ENCODE data around the gene ZNF324.
A peak's percentile ranks its signal among the peaks of the same experiment; 100 is the strongest.
"Not testable (repeated sequence)": the region's sequence is repeated elsewhere in the genome, so short reads cannot be mapped to it uniquely, and the experiment has no call there.

The ZNF324 gene

DNA sequence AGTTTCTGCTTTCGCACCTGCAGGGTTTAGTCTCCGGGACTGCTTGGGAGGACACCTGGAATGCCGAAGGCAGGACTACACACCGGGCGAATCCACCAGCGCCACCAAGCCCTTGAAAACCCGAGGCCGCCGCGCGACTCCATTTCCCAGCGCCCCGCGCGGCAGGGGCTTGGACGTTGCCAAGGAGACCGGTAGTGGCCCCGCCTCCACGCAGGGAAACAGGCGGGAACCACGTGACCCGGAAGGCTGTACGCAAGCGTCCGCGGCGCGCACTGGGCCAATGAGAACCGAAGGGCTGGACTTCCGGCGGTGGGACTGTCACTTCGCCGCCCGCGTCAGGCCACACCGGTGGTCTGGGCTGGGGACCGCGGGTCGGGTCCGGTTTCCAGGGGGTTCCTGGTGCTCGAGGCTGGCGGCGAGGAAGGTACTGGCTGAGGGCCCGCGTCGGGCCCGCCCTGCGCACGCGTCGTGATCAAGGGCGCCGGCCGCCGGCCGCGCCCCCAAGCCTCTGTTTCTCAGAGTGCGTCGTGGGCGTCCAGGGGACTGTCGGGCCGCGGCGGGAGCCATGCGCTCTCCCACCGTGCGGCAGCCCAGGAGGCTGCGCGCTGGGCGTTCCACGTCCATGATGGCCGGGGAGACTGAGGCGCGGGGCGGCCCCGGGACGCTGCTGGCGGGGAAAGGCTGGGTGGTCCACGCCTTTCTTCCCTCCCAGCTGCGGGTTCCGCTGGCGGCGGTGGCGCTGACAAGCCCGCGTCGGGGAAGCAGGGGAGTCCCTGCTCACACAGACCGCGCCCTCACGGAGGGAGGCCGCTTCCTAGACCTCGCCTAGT, at the start of gene ZNF324:
TSS of gene ZNF324 (plus strand) at position 321 of the 830 bp plus-strand sequence. CDS start 2,106 bp downstream, outside the sequence.
- peak; percentile 74 for DNase-seq

DNA sequence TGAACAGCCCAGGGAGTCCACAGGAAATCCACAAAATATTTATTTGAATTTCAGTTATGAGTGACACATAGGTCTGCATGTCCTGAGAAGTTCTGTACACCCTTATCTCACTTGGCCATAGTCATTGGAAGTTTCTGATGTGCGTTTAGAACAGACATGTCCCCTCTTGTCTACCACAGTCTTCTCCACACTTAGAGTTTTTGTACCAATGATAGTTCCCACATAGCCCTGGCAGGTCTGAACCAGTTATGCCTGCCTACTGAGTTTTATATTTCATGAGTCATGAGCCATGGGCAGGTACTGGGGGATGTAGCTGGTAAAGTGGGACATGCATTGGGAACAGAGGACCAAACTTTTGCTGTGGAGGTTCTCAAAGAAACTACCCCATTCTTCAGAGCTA, 38.3 kb upstream of the ZNF324 start:
- DNase-seq, result no peak

DNA sequence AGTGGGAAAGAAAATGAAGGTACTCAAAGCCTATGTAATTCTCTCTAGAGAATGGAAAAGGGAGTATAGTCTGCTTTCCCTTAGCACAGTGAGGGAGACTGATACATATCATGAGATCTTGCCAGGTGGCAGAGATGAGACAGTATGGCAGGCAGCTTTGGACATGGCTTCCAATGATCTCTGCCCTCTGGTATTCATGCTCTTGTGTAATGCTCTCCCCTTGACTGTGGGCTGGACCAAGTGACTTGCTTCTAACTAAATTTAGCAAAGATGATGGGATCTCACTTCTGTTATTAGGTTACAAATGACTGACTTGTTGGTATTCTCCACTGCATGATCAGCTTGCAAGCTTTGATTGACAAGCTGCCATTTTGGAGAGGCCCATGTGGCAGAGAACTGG, 37.1 kb upstream of the ZNF324 start:
- DNase-seq, result no peak

DNA sequence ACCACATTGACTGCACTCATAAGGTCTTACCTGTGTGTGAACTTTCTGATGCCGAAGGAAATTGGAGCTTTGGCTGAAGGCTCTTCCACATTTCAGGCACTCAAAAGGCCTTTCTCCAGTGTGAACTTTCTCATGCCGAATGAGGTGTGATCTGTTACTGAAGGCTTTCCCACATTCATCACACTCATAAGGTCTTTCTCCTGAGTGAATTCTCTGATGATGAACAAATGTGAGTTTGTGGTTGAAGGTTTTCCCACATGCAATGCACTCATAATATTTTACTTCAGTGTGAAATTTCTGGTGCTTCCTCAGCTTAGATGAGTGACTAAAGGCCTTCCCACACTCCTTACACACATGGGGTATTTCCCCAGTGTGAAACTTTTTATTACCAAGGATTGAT, 32.7 kb upstream of the ZNF324 start:
- no peak for DNase-seq

DNA sequence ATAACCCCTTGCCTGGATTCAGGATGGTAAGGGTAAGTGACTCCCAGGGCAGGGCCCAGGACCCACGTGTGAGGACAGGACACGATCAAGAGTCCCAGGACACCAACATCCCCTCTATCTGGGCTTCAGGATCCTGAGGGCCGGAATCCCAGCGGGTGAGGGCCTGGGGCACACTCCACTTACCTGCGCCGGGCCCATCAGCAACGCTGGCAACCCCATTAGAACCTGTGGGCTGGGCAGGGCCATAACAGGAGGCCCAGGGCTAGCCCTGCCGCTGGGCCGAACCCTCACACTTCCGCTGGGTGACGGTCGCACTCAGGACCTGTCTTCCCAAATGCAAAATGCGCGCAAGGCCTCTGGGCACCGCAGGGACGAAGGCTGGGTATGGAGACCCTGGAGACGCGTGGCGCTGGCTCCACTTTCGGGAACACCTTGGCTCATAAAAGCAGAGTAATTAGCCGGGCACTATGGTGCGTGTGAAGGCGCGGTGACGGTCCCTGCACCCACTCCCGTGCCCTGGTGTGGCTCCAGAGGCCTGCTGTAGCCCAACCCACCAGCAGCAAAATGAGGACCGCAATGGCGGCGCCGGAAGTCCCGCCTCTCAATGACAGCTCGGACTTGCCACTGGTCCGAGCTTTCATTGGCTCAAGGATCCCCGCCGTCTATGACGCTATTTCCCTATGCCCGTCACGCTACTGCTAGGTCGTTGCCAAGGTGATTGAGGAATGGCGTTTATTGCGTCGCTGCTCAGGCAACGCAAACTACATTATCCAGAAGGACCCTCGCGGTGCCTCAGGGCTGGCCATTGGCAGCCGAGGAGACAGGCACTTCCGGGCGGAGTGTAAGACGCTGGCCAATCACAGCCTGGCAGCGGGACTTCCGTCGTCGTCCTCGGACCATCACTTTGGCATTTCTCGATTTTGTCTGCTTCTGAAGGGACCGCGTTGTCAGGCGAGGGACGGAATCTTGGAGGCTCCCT, 27.0 kb upstream of the ZNF324 start, which contains the start of gene ZNF132:
TSS of gene ZNF132 (minus strand) at position 578 of the 979 bp plus-strand sequence. CDS start at position 246, 332 bp downstream.
- peak; percentile 80 for DNase-seq

DNA sequence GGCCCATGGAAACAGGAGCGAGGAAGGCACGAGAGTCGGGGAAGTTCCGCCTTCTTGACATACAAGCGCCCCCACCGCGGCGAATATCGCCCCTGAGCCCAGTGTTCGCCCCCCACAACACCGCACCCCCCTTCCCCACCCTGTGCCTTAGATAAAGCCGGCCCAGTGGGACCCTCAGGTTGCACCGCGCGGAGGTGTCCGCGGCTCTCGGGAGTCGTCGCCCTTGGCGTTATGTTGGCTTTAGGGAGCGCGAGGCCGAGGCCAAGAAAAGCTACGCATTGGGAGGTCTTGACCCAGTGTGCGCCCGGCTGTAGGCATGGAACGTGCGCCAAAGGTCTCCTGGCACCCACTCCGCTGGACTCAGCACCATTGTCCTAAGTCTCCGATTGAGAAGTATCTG, 26.3 kb upstream of the ZNF324 start:
- no peak for DNase-seq

DNA sequence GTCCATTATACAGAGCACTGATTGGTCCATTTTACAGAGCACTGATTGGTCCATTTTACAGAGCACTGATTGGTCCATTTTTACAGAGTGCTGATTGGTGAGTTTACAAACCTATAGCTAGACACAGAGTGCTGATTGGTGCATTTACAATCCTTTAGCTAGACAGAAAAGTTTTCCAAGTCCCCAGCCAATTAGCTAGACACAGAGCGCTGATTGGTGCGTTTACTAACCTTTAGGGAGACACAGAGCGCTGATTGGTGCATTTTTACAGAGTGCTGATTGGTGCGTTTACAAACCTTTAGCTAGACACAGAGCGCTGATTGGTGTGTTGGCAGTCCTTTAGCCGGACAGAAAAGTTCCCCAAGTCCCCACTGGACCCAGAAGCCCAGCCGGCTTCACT, 23.9 kb upstream of the ZNF324 start:
- not testable (repeated sequence) for DNase-seq

DNA sequence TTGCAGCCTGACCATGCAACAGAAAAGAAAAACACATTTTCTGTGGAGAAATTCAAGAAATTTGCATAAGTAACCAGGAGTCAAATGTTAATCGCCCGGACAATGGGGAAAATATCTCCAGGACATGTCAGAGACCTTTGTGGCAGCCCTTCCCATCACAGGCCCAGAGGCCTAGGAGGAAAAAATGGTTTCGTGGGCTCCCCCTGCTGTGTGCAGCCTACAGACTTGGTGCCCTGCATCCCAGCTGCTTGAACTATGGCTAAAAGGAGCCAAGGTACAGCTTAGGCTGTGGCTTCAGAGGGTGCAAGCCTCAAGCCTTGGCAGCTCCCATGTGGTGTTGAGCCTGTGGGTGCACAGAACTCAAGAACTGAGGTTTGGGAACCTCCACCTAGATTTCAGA, 18.0 kb upstream of the ZNF324 start:
- not testable (repeated sequence) for DNase-seq

DNA sequence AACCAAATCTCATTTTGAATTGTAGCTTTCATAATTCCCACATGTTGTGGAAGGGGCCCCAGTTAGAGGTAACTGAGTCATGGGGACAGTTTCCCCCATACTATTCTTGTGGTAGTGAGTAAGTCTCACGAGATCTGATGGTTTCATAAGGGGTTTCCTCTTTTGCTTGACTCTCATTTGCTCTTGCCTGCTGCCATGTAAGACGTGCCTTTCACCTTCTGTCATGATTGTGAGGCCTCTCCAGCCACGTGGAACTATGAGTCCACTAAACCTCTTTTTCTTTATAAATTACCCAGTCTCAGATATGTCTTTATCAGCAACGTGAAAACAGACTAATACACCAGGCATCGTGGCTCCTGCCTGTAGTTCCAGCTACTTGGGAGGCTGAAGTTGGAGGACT, 16.9 kb upstream of the ZNF324 start:
- not testable (repeated sequence) for DNase-seq

DNA sequence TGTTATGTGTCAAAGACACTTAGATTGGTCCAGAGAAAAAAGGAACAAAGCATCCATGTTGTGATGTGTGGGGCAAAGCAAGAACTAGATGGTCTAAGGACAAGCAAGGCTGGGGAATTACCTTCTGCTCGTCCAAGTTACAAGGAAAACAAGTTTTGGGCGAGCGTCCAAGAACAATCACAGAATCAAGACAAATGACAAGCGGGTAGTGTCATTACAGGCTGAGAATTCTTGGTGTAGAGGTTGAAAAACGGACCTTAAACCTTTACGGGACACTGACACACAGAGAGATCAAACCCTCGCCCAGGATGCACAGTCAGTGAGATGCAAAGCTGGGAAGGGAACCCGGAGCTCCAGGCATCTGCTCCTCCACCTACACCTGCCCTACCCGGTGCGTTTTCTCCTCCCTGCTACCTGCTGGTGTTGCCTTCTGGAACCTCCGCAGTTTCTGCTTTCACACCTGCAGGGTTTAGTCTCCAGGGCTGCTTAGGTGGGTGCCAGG, 16.0 kb upstream of the ZNF324 start:
- DNase-seq, result no peak

DNA sequence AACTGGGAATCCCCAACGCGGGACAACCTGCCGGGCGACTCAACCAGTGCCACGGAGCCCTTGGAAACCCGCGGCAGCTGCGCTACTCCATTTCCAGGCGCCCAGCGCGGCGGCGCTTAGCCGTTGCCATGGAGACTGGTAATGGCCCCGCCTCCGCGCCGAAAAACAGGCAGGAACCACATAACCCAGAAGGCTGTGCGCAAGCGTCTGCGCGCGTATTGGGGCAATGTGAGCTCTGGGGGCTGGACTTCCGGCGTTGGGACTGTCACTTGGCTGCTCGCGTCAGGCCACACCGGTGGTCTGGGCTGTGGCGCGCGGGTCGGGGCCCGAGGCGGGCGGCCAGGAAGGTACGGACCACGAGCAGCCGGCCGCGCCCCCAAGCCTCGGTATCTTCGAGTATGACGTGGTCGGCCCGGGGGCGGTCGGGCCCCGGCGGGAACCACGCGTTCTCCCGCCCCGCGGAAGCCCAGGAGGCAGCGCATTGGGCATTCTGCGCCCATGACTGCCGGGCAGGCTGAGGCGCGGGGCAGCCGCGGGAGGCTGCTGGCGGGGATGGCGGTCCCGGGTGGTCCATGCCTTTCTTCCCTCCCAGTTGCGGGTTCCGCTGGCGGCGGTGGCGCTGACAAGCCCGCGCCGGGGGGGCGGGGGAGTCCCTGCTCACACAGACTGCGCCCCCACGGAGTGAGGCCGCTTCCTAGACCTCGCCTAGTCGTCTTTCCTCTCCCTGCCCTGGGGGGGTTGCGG, 15.3 kb upstream of the ZNF324 start, which contains the start of gene ZNF324B:
TSS of gene ZNF324B (plus strand) at position 265 of the 744 bp plus-strand sequence. CDS start 2,080 bp downstream, outside the sequence.
- peak; percentile 68 for DNase-seq

DNA sequence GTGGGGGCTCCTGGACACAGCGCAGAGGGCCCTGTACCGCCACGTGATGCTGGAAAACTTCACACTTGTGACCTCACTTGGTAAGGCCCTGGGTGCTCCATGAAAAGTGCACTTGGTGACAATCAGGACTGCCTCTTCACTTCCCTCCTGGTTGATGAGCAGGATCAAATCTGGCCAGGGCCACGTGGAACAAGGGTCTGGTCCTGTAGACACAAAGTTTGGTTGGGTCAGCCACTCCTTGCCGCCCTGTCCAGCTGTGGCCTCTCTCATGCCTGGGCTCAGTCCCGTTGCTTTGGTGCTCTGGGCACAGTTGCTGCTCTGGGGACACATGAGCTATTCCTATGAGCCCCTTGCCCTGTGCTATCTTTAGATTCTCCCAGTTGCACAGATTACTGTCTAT, 13.1 kb upstream of the ZNF324 start:
- no peak for DNase-seq

DNA sequence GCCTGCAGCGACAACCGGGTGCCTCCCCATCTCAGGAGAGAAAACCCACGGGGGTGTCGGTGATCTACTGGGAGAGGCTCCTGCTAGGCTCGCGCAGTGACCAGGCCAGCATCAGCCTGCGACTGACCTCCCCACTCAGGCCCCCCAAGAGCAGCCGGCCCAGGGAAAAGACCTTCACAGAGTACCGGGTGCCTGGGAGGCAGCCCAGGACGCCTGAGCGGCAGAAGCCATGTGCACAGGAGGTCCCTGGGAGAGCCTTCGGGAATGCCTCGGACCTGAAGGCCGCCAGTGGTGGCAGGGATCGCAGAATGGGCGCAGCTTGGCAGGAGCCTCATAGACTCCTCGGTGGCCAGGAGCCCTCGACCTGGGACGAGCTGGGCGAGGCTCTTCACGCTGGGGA, 11.6 kb upstream of the ZNF324 start:
- DNase-seq, result no peak

DNA sequence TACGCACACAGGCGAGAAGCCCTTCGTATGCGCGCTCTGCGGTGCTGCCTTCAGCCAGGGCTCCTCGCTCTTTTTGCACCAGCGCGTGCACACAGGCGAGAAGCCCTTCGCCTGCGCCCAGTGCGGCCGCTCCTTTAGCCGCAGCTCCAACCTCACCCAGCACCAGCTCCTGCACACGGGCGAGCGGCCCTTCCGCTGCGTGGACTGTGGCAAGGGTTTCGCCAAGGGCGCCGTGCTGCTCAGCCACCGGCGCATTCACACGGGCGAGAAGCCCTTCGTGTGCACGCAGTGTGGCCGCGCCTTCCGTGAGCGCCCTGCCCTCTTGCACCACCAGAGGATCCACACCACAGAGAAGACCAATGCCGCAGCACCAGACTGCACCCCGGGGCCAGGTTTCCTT, 10.8 kb upstream of the ZNF324 start:
- DNase-seq, result no peak

DNA sequence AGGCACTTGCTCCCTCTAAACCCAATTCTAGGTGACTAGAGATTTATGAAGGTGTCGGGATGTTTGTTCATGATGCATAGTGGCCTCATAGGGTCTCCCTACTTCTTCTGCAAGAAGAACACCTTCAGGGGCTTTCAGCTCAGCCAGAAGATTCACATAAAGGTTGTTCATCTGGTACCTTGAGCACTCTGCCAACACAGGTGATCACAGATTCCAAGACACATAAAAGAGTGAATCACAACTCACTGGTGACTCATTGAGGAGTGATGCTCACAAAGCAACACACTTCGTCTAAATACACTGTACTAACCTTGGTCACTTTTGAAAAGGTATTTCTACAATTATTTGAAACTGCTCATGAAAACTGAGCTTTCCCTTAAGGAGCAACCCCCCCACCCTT, 6.8 kb upstream of the ZNF324 start:
- no peak for DNase-seq

DNA sequence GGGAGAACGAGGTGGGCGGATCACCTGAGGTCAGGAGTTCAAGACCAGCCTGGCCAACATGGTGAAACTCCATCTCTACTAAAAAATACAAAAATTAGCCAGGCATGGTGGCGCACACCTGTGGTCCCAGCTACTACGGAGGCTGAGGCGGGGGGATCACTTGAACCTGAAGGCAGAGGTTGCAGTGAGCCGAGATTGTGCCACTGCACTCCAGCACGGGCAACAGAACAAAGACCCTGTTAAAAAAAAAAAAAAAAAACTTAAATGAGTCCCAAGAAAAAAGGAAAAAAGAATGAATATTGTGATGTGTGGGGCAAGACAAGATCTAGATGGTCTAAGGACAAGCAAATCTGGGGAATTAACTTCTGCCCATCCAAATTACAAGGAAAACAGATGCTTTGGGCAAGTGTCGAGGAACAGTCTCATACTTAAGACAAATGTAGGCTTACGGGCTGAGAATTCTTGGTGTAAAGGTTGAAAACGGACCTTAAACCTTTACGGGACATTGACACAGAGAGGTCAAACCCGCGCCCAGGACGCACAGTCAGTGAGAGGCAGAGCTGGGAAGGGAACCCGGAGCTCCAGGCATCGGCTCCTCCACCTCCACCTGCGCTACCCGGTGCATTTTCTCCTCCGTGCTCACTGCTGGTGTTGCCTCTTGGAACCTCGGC, 656 bp upstream of the ZNF324 start:
- no peak for DNase-seq

DNA sequence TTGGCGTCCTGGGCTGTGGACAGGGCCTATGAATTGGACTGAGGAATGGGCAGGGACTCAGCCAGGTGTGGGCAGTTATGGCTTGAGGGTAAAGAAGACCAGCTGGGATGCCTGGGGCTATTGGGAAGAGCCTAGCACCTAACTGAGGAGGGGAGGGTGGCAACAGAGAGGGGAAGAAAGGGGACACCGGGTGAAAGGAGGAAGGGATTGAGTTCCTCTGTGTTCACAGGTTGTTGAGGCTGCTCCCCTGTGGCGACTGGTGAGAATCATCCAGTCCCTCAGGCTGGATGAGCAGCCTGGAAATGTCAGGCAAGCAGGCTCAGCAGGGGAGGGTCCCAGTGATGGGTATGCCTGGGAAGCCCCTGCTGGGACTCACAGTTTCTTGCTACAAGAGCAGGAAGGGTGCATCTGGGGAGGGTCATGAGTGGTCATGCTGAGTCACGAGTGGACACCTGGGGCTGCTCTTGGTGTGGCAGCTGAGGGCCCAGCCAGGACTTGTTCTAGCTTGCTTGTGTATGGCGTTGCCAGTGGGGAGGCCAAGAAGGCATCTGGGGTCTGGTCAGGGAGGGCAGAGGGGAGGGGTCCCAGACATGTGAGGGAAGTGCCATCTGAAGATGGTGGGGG, 1.4 kb downstream of the ZNF324 start:
- DNase-seq, result no peak

DNA sequence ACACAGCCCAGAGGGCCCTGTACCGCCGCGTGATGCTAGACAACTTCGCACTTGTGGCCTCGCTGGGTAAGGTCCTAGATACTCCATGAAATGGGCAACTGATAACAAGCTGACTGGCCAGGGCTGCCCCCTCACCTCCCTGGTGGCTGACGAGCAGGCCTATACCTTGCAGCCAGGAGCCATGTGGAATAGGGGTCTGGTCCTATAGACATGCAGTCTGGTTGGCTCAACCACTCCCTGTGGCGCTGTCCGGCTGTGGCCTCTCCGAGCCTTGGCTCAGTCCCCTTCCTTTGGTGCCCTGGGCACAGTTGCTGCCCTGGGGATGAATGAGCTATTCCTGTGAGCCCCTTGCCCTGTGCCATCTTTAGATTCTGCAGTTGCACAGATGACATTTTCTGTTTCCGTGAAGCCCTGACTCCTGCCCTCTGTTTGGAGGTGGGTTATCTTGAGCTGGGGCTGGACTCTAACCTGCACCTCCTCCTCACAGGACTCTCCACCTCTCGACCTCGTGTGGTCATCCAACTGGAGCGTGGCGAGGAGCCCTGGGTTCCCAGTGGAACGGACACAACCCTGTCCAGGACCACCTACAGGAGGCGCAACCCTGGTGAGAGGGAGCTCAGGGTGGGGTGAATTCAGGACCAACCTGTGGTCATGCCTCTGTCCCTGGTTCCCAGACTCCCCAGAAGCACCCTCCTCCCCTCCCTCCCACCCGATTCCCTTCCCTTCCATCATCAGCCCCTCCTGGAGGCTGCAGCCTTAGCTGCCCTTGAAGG, 2.5 kb downstream of the ZNF324 start:
- DNase-seq, result no peak

DNA sequence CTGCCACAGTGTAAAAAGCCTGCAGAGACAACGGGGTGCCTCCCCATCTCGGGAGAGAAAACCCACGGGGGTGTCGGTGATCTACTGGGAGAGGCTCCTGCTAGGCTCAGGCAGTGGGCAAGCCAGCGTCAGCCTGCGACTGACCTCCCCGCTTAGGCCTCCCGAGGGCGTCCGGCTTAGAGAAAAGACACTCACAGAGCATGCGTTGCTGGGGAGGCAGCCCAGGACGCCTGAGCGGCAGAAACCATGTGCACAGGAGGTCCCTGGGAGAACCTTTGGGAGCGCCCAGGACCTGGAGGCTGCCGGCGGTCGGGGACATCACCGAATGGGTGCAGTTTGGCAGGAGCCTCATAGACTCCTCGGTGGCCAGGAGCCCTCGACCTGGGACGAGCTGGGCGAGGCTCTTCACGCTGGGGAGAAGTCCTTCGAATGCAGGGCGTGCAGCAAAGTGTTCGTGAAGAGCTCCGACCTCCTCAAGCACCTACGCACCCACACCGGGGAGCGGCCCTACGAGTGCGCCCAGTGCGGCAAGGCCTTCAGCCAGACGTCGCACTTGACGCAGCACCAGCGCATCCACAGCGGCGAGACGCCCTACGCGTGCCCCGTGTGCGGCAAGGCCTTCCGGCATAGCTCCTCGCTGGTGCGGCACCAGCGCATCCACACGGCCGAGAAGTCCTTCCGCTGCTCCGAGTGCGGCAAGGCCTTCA, 4.1 kb downstream of the ZNF324 start:
- not testable (repeated sequence) for DNase-seq

DNA sequence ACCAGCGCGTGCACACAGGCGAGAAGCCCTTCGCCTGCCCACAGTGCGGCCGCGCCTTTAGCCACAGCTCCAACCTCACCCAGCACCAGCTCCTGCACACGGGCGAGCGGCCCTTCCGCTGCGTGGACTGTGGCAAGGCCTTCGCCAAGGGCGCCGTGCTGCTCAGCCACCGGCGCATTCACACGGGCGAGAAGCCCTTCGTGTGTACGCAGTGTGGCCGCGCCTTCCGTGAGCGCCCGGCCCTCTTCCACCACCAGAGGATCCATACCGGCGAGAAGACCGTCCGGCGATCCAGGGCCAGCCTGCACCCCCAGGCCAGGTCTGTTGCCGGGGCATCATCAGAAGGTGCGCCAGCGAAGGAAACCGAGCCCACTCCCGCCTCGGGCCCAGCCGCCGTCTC, 4.9 kb downstream of the ZNF324 start:
- DNase-seq, result no peak
